Ramos (cell line): Measurements from ENCODE around the gene SULT2B1.

Experiments used
- in situ Hi-C: fragments of 300-500 bp; cut with MboI; formaldehyde crosslinking; loops from one replicate; pipeline ENCODE4 v1.14.3; 2022; ENCODE audit warnings: low sequenced_read_pairs; ENCODE audit not compliant: unreplicated experiment

SULT2B1 gene

GRCh38 chr19:48644355-48644754 is 92.4 kb downstream of the SULT2B1 start:
- in situ Hi-C loops, result loop anchor here (10.0 kb wide), 1 partner anchor 320 kb away; the partner anchor contains the start of gene FTL

DNA sequence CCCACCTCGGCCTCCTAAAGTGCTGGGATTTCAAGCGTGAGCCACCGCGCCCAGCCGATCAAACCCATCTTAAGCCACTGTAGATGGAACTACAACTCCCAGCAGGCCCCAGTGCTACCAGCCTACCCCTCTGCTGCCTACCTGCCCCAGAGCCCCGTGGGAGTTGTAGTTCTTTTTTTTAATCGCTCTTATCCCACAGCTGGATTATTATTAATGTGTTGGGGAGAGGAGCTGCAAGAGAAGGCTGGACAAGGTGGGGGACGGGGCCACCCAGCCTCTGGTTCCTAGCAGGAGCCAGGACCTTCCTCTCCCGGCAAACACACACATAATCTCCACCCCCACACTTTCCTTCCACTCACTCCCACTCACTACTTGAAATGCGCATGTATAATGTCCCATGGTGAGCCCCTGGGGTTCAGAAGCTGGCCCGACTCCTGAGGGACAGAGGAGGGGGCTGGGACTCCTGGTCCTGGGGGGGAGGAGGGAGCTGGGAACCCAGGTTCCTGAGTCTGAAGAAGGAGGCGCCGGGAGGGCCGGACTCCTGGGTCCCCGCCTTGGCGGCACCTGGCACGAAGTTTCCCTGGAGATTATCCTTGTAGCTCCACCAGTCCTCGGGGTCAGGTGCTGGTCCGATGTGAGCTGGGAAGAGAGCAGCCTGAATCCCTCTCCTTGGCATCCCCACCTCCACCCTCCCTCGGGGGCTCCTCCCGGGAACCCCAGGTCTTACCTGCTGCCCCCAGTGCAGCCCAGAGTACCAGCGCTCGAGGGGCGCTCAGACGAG is 93.1 kb downstream of the SULT2B1 start:
- in situ Hi-C loops, result loop anchor here (10.0 kb wide), 1 partner anchor 320 kb away; the partner anchor contains the start of gene FTL

DNA sequence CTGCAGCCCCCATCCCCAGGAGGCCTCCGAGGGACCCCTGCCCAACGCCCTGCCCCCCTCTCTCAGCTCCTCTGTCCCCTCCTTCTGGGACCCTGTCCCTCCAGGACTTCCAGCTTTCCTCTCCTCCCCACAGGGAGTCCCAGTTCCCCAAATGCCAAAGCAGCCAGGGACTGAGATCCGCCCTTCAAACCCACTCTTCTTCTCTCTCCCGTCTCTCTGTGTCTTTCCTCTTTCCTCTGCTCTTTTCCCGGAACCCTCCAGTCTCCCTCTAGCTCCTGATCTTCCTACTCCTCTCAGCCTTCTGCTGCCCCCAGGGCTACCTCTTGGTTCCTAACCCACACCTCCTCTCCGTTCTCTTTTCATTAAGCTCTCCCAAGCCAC is 93.6 kb downstream of the SULT2B1 start:
- in situ Hi-C loops, result loop anchor here (10.0 kb wide), 1 partner anchor 319 kb away; the partner anchor contains the start of gene FTL

DNA sequence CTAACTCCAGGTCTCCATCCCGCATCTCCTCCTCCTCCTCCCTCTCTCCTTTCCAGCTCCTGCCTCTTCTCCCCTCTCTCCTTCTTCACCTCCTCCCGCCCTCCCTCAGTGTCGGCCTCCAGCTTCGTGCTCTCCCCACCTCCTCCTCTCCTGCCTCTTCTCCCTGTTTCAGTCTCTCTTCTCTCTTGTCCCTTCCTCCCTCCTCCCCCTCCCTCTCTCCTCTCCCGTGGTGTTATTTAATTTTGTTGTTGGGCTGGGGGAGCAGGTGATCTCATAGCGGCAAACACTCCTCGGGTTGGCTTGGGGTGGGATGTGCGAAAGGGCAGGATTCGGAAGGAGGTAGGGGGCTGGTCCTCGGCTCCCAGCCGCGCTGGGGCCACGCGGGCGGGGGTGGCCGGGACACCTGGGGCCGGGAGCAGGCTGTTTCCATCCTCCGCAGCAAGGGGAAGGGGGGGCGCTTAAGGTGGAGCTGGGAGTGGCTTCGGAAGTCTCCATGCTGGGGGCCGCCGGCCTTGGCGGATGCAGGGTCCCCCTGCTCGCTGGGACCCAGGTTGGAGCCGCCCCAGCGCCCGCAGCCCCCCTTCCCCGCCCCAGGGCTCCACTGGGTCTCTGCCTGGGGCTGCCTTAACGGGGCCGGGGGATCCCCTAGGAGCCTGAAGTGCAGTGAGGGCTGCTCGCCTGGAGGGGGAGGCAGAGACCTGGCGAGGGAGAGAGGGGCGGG is 94.2 kb downstream of the SULT2B1 start, which contains the start of gene CA11:
TSS of gene CA11 (minus strand) at position 187 of the 721 bp plus-strand sequence. CDS start 555 bp downstream, outside the sequence.
- in situ Hi-C loops, result loop anchor here (10.0 kb wide), 1 partner anchor 319 kb away; the partner anchor contains the start of gene FTL

DNA sequence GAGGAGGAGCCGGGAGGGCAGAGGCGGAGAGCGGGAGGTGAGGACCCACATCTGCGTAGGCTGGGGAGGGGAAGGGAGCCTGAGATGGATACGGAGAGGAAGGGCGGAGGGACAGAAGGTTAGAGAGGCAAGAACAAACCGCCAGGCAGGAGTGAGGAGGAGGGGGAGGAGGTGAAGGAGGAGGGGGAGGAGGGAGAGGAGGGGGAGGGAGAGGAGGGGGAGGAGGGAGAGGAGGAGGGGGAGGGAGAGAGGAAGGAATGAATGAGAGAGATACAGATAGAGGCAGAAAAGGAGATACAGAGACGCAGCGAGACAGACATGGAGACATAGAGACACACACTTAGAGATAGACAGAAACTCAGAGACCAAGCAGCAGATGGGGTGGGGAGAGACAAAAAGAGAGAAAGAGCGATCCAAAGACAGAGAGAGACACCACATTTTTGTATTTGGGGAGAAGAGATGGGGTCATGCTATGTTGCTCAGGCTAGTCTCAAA is 94.8 kb downstream of the SULT2B1 start:
- in situ Hi-C loops, result loop anchor here (10.0 kb wide), 1 partner anchor 318 kb away; the partner anchor contains the start of gene FTL

GRCh38 chr19:48648134-48648533 is 96.2 kb downstream of the SULT2B1 start:
- in situ Hi-C loops, result loop anchor here (10.0 kb wide), 1 partner anchor 317 kb away; the partner anchor contains the start of gene FTL
